ENCODE measurements around the gene PXK.

The PXK gene

GRCh38 chr3:58349792-58350626, 17.3 kb downstream of the PXK start:
- DNase-seq = no peak

DNA sequence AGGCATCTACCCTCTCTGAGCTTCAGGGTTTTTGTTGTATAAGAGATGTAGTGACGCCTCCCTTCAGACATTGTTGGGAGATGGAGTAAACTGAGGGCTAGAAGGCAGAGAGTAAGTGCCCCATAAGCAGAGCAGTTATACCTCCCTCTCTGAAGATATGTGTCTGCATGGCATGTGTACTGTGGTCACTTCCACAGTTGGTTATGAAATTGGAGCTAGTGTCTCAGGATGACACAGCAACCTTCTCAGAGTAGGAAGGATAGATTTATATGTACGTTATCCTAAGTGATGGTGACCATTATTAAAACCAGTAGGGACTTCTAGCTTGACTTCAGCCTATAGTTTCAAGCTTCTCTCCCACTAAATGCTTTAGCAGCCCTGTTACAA, 17.9 kb downstream of the PXK start:
- no peak for DNase-seq

DNA sequence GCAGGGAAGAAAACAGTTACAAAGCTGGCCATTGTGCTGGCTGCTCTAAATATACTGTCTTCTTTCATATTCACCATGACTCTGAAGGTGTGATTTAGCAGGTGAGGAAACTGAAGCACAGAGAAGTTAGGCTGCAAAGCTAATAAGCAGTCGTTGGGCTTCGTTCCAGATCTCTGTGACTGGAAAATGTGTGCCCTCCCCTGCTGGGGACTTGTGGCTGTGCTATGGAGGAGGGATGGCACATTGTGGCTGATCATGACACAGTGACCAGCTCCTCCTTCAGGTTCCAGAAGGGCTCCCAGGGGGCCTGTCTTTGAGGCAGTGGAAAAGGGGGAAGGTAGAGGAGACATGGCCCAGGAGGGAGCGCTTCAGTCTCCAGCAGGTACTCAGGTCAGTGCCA, 19.2 kb downstream of the PXK start:
- no peak for DNase-seq

GRCh38 chr3:58352626-58353025, 19.9 kb downstream of the PXK start:
- DNase-seq = no peak

DNA sequence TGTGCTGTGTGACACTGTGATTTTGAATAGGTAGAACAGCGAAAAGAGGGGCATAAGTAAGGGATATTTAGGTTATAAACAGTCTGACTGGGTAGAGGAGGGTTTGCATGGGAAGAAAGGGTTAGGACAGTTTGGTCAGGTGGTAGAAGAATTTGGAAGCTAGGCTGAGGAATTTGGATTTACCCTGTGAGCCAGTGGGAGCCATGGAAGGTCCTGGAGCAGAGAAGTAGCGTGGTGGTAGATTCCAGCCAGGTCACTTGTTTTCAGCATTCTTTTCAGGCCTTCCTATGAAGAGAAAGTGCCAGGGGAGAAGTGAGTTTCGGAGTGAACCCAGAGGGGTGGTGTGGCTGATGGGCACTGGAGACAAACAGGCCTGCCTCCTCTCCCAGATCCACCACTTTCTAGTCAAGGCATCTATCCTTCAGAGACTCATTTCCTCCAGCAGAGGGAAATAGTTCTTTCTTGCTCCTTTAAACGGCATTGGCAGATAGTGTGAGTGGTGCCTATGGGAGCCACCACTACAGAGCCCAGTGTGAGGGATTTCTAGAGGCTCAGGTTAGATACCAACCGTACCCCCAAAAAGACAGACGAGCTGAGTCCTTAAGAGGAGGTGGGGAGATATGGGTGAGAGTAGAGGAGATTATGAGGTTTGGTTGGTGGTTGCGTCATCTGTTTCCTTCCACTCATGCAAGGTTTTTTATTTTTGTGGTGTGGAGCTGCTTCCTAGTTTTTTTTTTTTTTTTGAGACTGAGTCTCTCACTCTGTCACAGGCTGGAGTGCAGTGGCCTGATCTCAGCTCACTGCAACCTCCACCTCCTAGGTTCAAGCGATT, 21.2 kb downstream of the PXK start:
- no peak for DNase-seq

DNA sequence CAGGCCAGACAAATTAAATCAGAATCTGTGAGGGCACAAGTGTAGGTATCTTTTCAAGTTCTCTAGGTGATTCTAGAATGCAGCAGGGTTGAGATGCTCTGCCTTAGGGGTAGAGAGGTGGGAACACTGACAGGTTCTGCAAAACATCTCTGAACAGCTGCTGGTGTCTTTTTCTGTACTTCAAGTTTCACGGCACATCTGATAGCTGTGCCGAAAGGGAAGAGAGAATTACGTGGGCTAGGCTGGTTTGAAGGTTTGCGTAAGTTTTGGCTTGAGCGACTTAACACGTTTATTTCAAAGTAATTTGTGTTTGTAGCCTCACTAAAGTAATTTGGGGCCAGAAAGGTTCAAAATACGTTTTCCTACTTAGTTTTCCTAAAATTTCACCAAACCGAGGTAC, 22.5 kb downstream of the PXK start:
- no peak for DNase-seq

GRCh38 chr3:58356054-58356453, 23.4 kb downstream of the PXK start:
- no peak for DNase-seq

- DNase-seq = no peak
These were observed 24.7 kb downstream of the PXK start for GRCh38 chr3:58357402-58357801.

GRCh38 chr3:58358092-58358491, 25.4 kb downstream of the PXK start:
- no peak for DNase-seq

DNA sequence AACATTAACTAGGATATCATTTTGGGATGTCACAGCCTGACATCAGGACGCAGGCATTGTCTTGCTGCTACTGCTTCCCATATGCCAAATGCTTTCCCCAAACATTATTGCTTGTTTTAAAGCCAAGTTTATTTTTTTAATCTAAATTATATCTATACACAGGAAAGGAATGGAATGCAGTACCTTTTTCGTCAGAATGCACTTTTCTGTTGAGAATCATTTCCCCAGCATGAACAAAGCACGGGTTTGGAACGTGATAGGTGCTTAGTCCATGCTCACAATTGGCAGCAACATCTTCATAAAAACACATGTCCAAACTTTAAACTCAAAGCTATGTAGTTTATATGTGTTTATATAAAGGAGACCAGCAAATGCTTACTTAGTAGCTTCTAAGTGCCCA, 26.1 kb downstream of the PXK start:
- DNase-seq = no peak

- DNase-seq = no peak
These were observed 26.9 kb downstream of the PXK start for GRCh38 chr3:58359621-58360020.

DNA sequence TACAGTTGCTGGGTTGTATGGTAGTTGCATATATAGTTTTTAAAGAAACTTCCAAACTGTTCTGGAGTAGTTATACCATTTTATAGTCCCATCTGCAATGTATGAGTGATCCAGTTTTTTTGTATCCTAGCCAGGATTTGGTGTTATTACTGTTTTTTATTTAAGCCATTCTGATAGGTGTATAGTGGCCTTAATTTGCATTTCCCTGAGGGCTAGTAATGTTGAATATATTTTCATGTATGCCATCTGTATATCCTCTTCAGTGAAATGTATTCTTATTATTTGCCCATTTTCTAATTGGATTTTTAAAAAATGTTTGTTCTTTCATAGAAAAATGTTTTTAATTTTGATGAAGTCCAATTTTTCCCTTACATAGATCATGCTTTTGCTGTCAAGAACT, 29.2 kb downstream of the PXK start:
- no peak for DNase-seq

- DNase-seq = no peak
These were observed 34.0 kb downstream of the PXK start for GRCh38 chr3:58366699-58367098.

DNA sequence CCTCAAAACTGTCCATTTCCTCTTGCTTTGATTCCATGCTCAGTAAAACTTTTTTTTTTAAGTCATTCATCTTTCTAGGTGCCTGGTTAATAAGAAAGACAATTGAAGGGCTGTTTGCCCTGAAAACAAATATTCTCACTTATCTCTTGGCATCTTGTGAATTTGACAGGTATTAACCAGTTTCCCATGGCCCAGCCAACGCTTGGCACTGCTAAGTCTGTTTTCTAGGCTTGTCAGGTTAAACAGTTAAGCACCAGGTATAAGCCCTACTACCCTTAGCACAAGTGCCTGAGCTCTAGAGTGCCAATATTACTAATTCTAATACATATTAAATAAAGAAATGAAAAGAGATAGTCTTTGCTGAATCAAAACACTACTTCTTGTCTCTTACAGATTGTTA, 36.3 kb downstream of the PXK start:
- DNase-seq = no peak

- DNase-seq = no peak
These were observed 37.2 kb downstream of the PXK start for GRCh38 chr3:58369876-58370275.

DNA sequence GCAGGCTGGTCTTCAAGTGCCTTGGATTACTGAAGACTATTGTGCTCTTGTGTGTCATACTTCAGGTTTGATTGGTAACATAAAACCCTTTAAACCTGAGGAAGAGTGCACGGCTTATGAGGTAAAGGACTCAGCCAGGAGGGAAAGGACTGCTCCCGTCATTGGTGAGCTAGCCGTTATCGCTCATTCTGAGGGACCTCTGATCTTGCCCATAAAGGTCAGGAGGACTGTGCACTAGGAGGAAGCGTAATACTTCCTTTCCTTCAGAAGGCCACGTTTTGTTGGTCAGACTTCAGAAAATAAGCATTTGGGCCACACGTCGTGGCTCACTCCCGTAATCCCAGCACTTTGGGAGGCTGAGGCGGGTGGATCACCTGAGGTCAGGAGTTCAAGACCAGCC, 37.7 kb downstream of the PXK start:
- no peak for DNase-seq

GRCh38 chr3:58371754-58372153, 39.1 kb downstream of the PXK start:
- DNase-seq = no peak

DNA sequence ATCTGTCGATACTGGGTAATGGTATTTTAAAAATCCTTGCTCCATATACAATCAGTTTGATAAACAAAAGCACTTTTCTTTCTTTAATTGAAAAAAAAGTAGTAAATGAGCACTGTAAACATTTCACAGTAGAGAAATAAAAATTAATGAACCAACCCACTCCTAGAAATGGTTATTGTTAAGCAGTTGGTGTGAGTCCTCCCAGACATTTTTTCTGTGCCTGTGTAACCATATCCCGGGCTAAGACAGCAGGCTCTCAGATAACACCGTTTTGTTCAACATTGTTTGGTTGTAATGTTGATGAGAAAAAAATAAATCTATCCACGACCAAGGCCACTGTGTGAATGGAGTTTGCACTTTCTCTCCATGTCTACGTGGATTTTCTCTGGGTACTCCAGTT, 42.6 kb downstream of the PXK start:
- no peak for DNase-seq

- DNase-seq = no peak
These were observed 44.5 kb downstream of the PXK start for GRCh38 chr3:58377168-58377567.

- DNase-seq = no peak
These were observed 45.1 kb downstream of the PXK start for GRCh38 chr3:58377750-58378149.

GRCh38 chr3:58379351-58380073, 46.8 kb downstream of the PXK start:
- DNase-seq = no peak

- no peak for DNase-seq
These were observed 50.8 kb downstream of the PXK start for GRCh38 chr3:58383476-58383875.

- DNase-seq = no peak
These were observed 51.2 kb downstream of the PXK start for GRCh38 chr3:58383904-58384303.
